NCI-H2107 treated with DMSO at 0.1 percent for 48 hours (cell line): ENCODE results near the gene IGSF22.

ENCODE experiments used
- DNase-seq: peaks from one replicate; lab custom pipeline; 2025; ENCODE audit not compliant: unreplicated experiment; lab: John Stamatoyannopoulos, UW

IGSF22 gene

DNA sequence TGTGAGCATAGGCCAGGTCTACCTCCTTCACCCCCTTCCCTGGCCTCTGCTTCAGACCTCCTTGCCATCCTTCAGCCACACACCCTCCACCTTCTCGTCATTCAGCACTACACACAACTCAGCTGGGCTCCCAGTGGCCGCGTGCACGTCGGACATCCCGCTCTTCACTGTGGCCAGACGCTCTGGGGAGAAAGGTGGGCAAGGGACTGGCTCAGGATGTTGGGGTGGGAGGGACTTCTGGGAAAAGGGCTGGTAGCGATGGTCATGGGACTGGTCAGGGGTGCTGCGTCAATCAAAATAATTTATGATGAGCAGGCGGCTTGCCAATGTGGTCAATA, 11.6 kb downstream of the IGSF22 start:
- no peak for DNase-seq

DNA sequence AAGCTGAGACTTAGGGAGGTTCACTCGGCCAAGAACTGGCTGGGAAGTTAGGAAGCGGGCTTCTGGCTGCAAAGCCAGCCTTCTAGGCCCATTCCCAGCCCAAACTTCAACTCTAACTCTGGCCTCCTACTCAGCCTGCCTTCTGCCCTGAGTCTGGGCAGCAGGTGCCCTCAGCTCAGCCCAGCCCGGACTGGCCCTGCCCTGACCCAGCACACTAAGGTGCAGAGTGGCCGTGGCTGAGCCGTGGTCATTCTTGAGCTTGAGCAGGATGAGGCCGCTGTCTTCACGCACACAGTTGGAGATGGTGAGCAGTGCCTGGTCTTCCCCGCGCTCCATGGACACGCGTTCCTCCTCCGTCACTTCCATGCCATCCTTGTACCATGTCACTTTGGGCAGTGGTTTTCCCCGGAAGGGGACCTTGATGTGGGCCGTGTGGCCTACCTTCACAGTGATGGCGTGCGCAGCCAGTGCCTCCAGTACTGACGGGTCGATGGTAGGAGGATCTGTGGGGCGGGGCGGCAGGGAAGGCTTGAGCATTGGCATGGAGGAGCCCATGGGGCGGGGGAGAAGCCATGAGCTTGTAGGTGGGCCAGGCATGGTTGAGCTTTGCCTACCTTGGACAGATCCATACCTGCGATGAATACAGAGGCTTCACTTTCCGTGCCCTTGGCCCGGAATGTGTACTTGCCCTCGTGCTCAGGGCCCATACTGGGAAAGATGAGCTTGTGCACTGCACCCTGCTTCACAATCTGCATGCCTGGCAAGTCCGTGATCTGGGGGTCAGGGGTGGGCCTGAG, 12.1 kb downstream of the IGSF22 start:
- DNase-seq: no peak

DNA sequence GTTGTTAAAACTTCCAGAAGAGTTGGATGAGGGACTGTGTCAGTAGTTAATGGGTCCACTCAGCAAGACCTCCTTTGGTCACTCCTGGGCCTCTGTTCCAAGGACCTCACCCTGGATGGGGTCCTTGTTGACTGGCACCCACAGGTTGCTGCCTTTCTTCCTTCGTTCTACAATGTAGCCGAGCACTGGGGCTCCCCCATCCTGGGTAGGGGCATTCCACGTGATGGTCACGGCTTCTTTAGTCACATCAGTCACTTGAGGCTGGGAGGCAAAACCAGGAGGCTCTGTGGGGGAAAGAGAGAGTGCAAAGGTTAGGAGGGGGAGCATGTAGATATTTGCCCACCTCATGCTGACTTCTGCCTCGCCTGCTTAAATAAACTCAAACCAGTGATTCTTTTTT, 15.4 kb downstream of the IGSF22 start:
- DNase-seq: no peak

DNA sequence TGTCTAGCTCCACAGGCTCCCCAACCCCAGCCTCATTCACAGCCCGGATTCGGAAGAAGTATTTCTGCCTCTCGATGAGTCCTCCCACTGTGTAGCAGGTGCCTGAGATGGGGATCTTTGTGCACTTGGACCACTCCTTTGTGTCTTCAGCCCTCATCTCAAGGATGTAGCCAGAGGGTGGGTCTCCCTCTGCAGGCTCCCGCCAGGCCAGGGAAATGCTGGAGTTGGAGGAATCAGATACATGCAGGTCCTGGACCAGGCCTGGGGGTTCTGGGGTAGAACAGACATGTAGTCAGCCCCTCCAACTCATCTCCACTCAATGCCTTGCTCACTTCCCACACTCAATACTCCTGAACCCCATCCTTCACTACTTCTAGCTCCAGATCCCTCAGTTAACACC, 16.6 kb downstream of the IGSF22 start:
- DNase-seq: no peak

DNA sequence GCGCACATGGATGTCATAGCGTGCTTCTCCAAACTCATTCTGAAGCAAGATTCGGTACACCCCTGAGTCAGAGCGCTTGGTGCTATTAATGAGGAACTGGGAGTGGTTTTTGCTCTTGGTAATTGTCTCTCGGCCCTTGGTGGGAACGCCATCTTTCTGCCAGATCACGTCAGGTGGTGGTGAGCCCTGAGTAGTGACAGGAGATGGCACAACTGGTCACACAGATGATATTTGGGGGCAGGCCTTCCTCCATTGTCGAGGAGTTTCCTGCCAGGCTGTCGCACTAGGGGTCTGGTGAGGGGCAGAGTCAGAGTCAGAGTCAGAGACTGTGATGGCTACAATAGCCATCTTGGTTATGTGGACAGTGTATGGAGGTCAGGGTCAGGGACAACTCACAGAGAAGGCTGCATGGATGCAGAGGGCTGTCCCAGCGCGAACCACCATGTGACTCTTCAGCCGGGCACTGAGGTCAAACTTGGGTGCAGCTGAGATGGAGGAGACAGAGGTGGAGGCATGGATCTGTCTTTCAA, 18.1 kb downstream of the IGSF22 start:
- no peak for DNase-seq

DNA sequence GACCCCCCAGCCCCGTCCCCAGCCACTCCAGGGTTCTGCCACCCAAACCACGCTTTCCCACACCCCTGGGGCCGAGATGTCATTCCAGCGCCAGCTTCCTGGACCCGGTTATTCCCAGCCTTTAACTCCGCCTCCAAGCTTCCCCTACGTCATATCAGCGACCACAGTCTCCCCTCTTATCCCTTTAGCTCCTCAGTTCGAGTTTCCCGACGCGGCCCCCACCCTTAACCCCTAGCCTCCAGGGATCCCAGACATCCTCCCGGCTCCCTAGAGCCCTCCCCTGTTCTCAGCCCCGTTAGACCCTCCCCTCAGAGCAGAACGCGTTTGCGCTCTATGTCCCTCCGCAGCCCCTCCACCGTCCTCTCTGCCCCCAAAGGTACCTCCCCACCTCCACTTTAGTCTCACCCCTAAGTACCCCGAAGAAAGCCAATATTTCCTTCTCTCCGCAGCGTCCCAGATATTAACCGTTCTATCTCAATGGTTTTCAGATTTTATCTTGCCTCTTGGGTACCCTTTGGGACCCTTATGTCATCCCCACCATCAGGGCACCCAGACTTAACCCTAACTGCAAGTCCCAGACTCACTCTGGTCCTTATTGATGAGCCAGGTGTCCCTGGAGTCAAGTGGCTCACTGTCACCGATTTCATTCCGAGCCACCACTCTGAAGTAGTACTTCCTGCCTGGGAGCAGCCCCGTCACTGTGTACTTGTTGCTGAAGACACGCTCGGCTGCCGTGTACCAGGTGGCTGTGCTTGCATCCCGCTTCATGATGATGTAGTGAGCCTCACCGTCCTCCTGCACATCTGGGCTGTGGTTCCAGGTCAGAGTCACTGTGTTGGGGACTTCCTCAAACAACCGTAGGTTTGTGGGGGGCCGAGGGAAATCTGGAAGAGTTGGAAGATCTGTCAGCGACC, 19.4 kb downstream of the IGSF22 start:
- peak; percentile 36 for DNase-seq

DNA sequence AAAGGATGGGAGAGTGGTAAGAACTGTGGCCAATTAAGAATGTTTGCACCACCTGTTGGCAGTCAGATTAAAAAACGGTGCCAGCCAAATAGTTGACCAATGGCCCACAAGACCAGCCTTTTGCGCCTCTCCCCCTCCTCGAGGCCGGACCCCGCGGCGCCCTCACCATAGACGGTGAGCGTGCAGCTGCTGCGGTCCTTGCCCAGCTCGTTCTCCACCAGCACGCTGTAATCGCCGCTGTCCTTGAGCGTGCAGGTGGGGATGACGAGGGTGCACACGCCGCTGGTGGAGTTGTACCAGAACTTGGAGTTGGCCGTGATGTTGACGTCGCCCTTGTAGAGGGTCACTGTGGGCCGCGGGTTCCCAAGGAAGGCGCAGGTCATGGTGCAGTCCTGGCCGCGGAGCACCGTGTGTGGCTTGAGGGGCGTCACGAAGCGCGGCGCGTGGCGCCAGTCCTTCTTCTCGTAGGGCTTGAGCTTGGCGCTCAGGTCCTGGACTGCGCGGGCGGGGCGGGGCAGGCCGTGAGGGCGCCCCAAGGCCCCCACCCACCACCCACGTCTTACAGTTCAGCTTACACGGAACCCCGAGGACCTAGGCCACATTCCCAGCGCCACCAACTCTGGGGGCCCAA, 20.2 kb downstream of the IGSF22 start:
- no peak for DNase-seq

DNA sequence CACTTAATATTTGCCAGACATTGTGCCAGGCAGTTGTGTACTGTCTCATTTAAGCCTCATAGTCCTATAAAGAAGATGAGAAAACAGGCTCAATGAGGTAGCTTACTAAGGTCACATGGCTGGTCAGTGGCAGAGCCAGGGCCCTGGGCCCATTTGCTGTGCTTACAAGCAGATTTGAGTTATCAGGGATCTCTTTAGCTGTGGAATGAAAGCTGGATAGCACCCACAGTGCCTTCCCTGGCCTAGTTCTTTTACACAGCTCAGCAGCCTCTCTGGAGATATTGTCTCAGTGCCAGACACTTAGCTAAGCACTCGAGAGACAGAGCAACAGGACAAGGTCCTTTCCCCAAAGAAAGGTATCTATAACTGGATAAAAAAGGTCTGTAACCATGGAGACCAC, 21.3 kb downstream of the IGSF22 start:
- no peak for DNase-seq

DNA sequence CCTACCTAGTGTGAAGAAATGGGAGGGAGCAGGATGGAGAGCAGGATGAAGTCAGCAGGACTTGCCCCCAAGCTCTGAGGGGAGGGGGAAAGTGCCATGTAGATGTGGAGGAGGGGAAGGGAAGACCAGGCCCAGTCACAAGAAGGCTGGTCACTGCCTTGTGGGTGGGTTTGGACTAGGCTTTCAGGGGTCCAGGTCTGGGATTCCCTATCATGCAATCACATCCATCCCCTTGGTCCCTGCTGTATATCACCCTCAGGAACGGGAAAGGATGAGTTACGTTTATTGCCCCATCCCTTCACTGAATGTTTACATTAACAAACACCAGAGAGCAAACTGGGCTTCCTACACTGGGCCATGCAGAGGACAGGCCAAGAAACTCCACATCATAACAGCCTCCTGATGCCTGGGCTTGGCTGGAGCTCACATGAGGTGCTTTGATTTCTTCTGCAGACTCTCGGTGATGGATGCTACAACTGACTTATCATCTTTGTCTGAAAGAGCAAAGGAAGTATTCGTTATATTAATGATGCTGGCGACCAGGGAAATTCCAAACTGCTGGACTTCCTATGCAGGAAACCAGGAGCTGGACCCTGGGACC, 21.8 kb downstream of the IGSF22 start:
- no peak for DNase-seq

DNA sequence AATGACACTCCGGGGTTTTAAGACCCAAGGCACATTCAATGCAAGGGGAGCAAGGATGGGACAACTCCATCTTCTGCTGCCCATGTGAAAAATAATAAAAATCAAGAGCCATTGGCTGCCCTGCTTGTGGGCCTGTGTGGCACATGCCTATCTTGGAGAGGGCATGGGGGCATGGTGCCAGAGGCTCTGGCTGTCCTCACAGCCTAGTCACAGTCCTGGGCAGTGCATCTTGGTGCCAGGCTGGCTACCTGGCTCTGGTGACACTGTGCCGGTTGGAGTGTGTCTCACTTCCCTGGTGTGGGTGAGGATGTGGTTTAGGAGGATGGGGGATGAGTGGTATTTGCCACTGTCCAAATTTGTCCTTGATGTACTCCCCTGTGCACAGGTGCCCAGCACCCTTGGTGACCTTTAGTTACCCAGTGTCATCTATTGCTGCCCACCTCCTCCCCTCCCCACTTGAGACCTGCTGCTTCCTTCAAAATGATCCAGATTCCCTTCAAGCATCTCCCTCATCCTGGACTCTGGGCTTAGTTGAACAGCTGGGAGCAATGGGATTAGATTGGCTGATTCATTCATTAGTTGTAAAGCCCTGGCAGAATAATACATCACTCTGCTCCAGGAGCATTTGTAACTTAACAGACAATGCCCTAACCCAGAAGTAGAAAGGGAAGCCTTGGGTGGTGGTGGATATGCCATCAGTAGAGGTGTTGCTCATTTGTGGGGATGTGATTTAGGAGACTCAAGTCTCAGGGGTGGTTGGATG, 22.8 kb downstream of the IGSF22 start:
- no peak for DNase-seq

DNA sequence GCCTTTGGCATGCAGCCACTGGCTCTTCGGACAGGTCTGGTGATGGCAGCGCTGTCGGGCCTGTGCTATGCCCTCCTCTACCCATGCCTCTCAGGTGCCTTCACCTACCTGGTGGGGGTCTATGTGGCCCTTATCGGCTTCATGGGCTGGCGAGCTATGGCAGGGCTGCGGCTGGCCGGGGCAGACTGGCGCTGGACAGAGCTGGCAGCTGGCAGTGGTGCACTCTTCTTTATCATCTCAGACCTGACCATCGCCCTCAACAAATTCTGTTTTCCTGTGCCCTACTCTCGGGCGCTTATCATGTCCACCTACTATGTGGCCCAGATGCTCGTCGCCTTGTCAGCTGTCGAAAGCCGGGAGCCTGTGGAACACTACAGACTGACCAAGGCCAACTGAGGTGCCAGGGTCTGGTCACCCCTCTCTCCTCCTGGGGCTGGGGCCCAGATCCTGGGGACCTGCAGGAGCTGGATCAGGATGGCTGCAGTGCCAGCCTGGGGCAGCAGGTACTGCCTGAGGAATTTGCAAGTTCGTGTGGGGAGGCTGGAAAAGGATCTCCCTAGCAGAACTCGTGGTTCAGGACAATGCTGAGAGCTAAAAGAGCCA, 24.3 kb downstream of the IGSF22 start:
- DNase-seq: no peak

DNA sequence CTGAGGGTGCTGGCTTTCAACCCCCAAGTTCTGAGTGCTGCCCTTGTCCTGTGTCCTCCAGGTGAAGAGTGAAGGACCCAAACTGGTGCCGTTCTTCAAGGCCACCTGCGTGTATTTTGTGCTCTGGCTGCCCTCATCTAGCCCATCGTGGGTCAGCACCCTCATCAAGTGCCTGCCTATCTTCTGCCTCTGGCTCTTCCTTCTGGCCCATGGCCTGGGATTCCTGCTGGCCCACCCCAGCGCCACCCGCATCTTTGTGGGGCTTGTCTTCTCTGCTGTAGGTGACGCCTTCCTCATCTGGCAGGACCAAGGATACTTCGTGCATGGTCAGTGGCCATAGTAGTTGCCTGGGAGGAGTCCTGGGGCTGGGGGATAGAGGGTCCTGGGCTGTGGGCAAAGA, 25.1 kb downstream of the IGSF22 start:
- no peak for DNase-seq

DNA sequence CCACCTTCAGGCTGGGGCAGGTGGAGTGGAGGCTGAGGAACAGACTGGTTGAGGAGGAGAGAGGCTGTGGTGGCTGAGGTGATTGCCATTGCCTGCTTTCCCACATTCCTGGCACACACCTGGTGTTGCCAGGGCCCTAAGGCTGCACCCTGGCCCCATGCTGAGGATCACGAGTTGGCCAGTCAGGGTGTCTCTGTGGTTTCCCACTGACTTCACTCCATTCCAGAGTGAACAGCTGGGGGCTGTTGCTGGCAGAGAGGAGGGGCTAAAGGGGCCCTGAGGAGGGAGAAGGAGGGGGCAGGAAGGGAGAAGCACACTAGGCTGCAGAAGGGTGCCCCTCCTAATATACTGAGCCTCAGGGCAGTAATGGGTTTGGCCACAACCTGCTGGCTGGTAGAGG, 25.6 kb downstream of the IGSF22 start:
- no peak for DNase-seq

DNA sequence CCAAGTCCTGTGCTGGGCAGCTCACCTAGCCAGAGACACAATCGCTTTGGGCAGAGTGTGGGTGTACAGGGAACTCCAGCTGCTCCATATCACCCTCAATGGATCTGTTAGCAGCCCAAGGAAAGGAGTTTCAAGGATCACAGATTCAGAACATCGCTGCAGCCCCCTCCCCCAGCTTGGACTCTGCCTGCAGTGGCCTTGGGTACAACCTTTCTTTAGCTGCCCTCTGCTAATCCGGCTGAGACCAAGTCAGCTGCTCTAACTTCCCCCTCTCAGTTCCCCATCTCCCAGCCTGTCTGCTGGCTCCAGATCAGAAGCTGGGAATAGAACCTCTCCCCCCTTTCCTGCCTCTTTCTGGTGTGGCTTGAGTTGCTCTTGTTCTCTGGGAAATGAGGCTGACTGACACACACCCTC, 26.1 kb downstream of the IGSF22 start:
- DNase-seq: no peak

DNA sequence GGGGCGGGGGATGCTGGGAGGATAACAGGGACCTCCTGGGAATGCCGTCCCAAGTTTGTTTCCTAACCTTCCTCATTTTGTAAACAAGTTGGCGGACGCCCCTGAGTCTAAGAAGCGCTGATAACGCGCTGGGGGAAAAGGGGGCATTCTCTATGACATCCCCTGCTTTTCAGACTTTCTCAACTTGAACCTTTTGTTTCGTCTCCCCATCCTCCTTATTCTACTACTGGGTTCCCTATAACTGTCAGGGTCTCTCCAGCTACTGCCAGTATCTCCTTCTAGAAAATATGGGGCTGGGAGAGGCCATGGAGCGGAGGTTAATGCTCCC, 26.8 kb downstream of the IGSF22 start:
- no peak for DNase-seq

DNA sequence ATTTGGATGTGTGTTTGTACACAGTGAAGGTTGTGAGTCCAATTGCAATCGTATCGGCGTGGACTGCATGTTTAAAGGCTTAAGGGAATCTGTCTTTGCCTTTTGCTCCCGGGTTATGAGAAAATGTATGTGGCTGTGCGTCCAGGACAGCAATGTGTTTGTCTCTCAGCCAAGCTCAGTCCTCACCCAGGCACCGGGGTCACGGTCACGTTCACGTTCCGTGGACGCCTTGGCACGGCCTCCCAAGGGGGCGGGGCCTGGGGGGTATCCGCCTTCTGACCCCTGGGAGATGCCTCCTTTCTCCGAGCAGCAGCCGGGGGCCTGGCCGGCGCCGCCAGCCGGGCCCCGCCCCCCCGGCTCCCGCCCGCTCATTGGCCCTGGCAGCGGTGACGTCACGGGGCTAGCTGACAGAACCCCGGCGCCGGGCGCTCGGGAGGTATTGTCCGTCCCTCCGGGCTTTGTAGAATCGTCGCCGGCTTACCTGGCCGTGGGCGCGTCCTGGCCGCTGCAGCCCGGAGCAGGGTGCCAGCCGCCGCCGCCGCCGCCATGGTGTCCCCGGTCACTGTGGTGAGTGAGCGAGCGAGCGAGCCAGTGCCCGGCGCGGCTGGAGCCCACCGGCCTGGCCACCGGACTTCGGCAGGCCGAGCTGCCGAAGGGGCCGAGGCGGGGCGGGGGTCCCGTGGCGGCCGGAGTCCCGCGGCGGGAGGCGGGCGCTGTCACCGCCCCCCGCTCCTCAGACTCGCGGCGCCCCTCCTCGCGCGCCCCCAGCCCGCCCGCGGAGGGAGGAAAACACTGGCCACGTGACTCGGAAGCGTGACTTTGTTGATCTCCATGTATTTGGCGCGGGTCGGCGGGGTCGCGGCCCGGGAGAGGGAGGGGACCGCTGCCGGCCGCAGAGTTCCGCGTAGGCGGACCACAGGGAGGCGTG, 27.4 kb downstream of the IGSF22 start, which contains the start of gene TMEM86A:
Gene TMEM86A (plus strand): TSS at position 439 of the 928 bp plus-strand sequence. CDS start 108 bp downstream, at position 547.
- peak; percentile 29 for DNase-seq

DNA sequence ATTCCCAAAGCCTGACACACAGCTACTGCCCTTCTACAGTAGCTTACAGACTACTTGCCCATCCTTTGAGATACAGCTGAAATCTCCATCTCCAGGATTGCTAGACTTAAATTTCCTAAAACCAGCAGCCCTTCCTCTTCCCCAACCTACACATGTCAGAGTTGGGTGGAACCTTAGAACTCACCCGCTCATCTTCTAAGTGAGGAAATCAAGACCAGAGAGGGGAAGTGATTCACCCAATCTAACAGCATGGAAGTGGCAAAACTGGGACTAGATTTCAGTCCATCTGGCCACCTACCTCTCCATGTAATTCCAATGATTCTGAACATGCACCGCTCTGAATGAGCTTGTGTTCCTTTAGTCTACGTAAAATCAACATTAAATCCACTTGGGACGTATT, 28.4 kb downstream of the IGSF22 start:
- no peak for DNase-seq

DNA sequence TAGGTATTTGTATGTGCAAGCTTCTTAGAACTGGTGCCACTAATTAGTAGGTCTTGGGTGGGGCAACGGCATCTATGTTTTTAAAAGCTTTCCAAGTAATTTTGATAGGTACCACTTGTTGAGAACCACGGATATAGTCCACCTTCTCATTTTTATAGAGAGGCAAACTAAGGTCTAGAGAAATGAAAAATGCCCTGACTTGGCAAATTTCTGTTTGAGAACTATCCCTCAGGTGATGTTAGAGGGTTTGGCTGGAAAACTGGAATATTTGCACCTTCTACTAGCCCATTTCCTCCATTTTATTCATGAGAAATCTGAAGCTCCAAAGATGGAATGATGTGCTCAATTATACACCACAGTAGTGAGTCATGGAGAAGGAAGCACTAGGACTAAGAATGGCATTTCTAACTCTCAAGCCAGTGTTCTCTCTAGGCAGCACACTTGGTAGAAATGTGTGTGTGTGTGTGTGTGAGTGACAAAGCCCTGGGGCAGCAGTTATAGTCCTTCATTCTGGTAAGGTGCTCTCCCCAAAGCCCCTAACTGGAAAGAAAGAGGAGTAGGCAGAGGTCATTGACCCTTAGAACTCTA, 29.3 kb downstream of the IGSF22 start:
- DNase-seq: no peak
